ENCODE measurements around the gene TMEM181. TPM values are rescaled to one million over a fixed set of nuclear protein-coding genes. Genes with fewer than 3 reads are reported as not detected.

TMEM181 gene
- polyA plus RNA-seq, 2 of the 4 experiments (the other 2 are of a cell fraction) = 11.6 to 21.1 TPM

DNA sequence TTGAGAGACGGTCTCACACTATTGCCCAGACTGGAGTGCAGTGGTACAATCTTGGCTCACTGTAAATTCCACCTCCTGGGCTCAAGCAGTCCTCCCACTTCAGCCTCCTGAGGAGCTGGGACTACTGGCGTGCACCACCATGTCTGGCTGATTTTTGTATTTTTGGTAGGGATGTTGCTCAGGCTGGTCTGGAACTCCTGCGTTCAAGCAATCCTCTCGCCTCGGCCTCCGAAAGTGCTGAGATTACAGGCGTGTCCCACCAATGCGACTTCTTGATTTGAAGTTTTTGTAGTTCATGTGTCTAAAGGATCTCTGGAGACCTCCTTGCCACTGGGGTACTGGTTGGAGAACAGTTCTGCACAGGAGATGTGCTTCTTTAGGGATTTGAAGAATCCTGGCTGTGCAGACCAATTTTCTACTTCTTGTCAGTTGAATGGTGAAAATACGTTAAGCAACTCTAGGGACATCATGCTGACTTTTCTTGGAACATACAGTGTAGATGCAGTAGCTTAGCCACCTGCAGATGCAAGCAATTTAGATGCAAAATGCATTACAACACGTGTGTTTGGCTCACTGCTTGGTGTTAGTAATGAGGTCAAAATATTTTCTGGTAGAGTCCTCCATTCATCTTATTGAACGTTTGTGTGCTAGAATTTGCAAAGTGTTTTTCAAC is 118.2 kb downstream of the TMEM181 start:
- DNase-seq (ENCODE audit: low read depth in 1 of 2, low spot score in 1 of 2) (no peak), ATAC-seq (no peak), FAIRE-seq (no peak)
- WGBS (ENCODE audit: missing lambda C conversion rate) = 71% methylated on average over 11 of the region's 11 CpGs
- TF ChIP-seq EHF (CRISPR knock-in tag; IDR thresholded peaks at IDR 0.05) = no peak
- Histone ChIP-seq H3K9me3 (no peaks in the 10 kb centered on the region), H3K4me1 (no peaks in the 10 kb centered on the region), H3K4me2 (no peak overlapping the region), H3K4me3 (no peak overlapping the region), H3K27ac (no peak overlapping the region)
- ChIA-PET POLR2A (no interaction called here), CTCF (interaction anchor here (0.8 kb wide), 1 partner anchor 10 kb away, joined by 5 read pairs; no protein-coding TSS in a partner anchor)

DNA sequence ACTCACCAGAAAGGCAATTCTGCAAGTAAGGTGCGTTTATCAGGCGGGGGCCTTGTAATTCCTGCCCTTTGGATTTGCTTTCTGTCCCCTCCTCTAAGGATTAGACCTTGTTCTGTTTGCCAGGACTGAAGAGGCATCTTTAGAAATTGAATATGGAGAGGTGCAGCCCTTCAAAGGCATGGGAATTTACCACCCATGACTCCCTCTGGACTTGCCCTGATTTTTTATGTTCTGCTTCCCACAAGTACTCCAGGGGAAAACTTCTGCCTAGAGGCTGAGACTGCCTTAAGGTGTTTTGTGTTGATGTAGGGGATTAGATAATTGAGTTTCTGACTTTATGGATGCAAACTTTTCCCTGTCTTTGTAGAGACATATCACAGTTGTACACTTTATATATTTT is 120.1 kb downstream of the TMEM181 start:
- POLR2A ChIA-PET = no interaction called here
- H3K4me3 ChIP-seq = no peak overlapping the region
- WGBS (ENCODE audit: missing lambda C conversion rate) = 89% methylated on average over 2 of the region's 2 CpGs
- no peak overlapping the region for H3K4me2 ChIP-seq
- no peak for DNase-seq (ENCODE audit: low read depth in 1 of 2, low spot score in 1 of 2)
- no peaks in the 10 kb centered on the region for H3K4me1 ChIP-seq
- ATAC-seq = no peak
- no peak for FAIRE-seq
- TF ChIP-seq SMC3 (IDR thresholded peaks at IDR 0.05) (no peak), CBX2 (IDR thresholded peaks at IDR 0.05; ENCODE audit: borderline replicate concordance, low read depth) (no peak), POLR2AphosphoS2 (conservative IDR thresholded peaks at IDR 0.05; ENCODE audit: low read length) (no peak), NPAS2 (CRISPR knock-in tag; IDR thresholded peaks at IDR 0.05; ENCODE audit: borderline replicate concordance) (no peak), RFX5 (IDR thresholded peaks at IDR 0.05) (no peak), RCOR1 (IDR thresholded peaks at IDR 0.05; ENCODE audit: low read depth, low read length) (no peak)
- TF ChIP-seq, protein P1, sequence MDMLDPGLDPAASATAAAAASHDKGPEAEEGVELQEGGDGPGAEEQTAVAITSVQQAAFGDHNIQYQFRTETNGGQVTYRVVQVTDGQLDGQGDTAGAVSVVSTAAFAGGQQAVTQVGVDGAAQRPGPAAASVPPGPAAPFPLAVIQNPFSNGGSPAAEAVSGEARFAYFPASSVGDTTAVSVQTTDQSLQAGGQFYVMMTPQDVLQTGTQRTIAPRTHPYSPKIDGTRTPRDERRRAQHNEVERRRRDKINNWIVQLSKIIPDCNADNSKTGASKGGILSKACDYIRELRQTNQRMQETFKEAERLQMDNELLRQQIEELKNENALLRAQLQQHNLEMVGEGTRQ (IDR thresholded peaks at IDR 0.05) = no peak
- H3K9me3 ChIP-seq = no peaks in the 10 kb centered on the region
- no peak overlapping the region for H3K27ac ChIP-seq
- CTCF ChIA-PET = interaction anchor here (0.6 to 1.1 kb wide), 3 partner anchors 11 to 459 kb away, joined by 3 to 4 read pairs (median 3); no protein-coding TSS in a partner anchor

DNA sequence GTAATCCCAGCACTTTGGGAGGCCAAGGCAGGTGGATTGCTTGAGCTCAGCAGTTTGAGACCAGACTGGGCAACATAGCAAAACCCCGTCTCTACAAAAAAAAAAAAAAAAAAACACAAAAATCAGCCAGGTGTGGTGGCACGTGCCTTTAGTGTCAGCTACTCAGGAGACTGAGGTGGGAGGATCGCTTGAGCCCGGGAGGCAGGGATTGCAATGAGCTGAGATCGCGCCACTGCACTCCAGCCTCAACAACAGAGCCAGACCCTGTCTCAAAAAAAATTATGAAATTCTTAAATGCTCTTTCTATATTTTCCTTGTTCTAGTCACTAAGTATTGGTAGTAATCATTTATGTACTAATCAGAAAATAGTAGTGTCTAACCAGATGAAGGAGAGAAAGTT is 120.6 kb downstream of the TMEM181 start:
- no peak overlapping the region for H3K27ac ChIP-seq
- ChIA-PET CTCF (interaction anchor here (0.6 to 1.1 kb wide), 2 partner anchors 25 to 459 kb away, joined by 3 to 4 read pairs; no protein-coding TSS in a partner anchor), POLR2A (no interaction called here)
- FAIRE-seq (no peak), ATAC-seq (no peak), DNase-seq (ENCODE audit: low read depth in 1 of 2, low spot score in 1 of 2) (no peak)
- no peaks in the 10 kb centered on the region for H3K4me1 ChIP-seq
- no peak overlapping the region for H3K4me3 ChIP-seq
- no peaks in the 10 kb centered on the region for H3K9me3 ChIP-seq
- no peak overlapping the region for H3K4me2 ChIP-seq
- 83% methylated on average over 6 of the region's 6 CpGs for WGBS (ENCODE audit: missing lambda C conversion rate)
- no peak for TF ChIP-seq RCOR1 (IDR thresholded peaks at IDR 0.05; ENCODE audit: low read depth, low read length)
- TF ChIP-seq, protein P2, sequence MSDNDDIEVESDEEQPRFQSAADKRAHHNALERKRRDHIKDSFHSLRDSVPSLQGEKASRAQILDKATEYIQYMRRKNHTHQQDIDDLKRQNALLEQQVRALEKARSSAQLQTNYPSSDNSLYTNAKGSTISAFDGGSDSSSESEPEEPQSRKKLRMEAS (IDR thresholded peaks at IDR 0.05) = no peak
- TF ChIP-seq NR3C1 (IDR thresholded peaks at IDR 0.05) = no peak
- no peak for TF ChIP-seq KDM1A (IDR thresholded peaks at IDR 0.05; ENCODE audit: low read depth)
- no peak for TF ChIP-seq HEYL (CRISPR knock-in tag; IDR thresholded peaks at IDR 0.05)

DNA sequence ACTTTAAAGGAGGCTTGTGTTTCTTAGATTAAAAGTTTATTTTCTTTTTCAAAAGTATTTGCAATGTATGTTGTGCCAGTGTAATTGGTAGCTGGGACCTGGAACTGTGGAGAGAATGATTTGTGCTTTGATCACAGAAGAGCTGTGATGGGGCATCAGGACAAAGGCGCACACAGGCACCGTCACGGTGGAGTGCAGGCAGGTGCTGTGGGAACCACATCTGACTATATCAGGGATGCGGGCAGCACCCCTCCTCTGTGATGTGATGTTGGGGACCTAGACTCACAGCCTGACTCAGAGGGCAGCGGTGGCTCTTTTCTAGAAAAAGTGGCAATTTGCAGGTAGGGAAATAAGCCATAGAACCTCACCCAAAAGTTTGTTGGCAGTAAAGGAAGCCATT is 124.4 kb downstream of the TMEM181 start:
- POLR2A ChIA-PET = no interaction called here
- ATAC-seq = no peak
- H3K9me3 ChIP-seq = no peaks in the 10 kb centered on the region
- no peak for DNase-seq (ENCODE audit: low read depth in 1 of 2, low spot score in 1 of 2)
- FAIRE-seq = no peak
- CTCF ChIA-PET = no interaction called here
- TF ChIP-seq RARB (CRISPR knock-in tag; IDR thresholded peaks at IDR 0.05) = no peak
- TF ChIP-seq HEYL (CRISPR knock-in tag; IDR thresholded peaks at IDR 0.05) = no peak
- no peak for TF ChIP-seq FOXS1 (CRISPR knock-in tag; IDR thresholded peaks at IDR 0.05)
- TF ChIP-seq ZC3H11A (IDR thresholded peaks at IDR 0.05) = no peak
- no peak for TF ChIP-seq POLR2A (IDR thresholded peaks at IDR 0.05; ENCODE audit: low read length)
- no peak for TF ChIP-seq FOSL2 (IDR thresholded peaks at IDR 0.05)
- TF ChIP-seq FOSL2 (CRISPR knock-in tag; IDR thresholded peaks at IDR 0.05) = no peak
- no peak for TF ChIP-seq RFX5 (IDR thresholded peaks at IDR 0.05)
- TF ChIP-seq NFE2L2 (conservative IDR thresholded peaks at IDR 0.05; ENCODE audit: low read length) = no peak
- TF ChIP-seq, protein P3, sequence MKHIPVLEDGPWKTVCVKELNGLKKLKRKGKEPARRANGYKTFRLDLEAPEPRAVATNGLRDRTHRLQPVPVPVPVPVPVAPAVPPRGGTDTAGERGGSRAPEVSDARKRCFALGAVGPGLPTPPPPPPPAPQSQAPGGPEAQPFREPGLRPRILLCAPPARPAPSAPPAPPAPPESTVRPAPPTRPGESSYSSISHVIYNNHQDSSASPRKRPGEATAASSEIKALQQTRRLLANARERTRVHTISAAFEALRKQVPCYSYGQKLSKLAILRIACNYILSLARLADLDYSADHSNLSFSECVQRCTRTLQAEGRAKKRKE (CRISPR knock-in tag; IDR thresholded peaks at IDR 0.05; ENCODE audit: low read depth) = no peak
- no peak for TF ChIP-seq TFCP2L1 (CRISPR knock-in tag; IDR thresholded peaks at IDR 0.05)
- TF ChIP-seq ZFP36 (IDR thresholded peaks at IDR 0.05; ENCODE audit: borderline replicate concordance, partially characterized antibody) = no peak
- TF ChIP-seq GATA3 (IDR thresholded peaks at IDR 0.05; ENCODE audit: borderline replicate concordance) = no peak
- H3K4me2 ChIP-seq = no peak overlapping the region
- H3K27ac ChIP-seq = no peak overlapping the region
- WGBS (ENCODE audit: missing lambda C conversion rate) = 97% methylated on average over 5 of the region's 5 CpGs
- no peaks in the 10 kb centered on the region for H3K4me1 ChIP-seq
- no peak overlapping the region for H3K4me3 ChIP-seq
